Measurements from ENCODE around the gene ARHGAP15. TPM values are rescaled to one million over a fixed set of nuclear protein-coding genes. Genes with fewer than 3 reads are reported as not detected.

ARHGAP15 gene
- total RNA-seq, 4 donors from 2014 or later = 0.80 to 53.1 (median 12.7) TPM

GRCh38 chr2:143177096-143177786, 48.0 kb downstream of the ARHGAP15 start:
- no peaks in the 10 kb centered on the region for H3K27me3 ChIP-seq
- intact Hi-C loops (cut with DNase I; ENCODE audit: low total_unique reads) = no loop called here
- DNase-seq = no peak
- H3K9me3 ChIP-seq = no peaks in the 10 kb centered on the region
- peak overlapping the region in 3 of 4 donors; percentile 10 to 40 (median 28) for H3K27ac ChIP-seq
- no peak for TF ChIP-seq EP300 (IDR thresholded peaks at IDR 0.05; ENCODE audit: low read depth)
- no peak for TF ChIP-seq POLR2A (IDR thresholded peaks at IDR 0.05)
- no peak for TF ChIP-seq POLR2AphosphoS5 (IDR thresholded peaks at IDR 0.05)
- TF ChIP-seq CTCF (IDR thresholded peaks at IDR 0.05) = no peak
- no peaks in the 10 kb centered on the region for H3K4me1 ChIP-seq
- in situ Hi-C loops (cut with MboI; ENCODE audit: low pct_ligation_motif_present in 1 of 4, low pct_unique_long_range_greater_than_20kb in 1 of 4, low sequenced_read_pairs in 3 of 4) = no loop called here
- peak overlapping the region in 1 of 4 donors; percentile 14 for H3K4me3 ChIP-seq
- WGBS, 2 donors (ENCODE audit: low coverage in 1 of 2) = 35 to 54% methylated on average over 5 of the region's 5 CpGs
- no peaks in the 10 kb centered on the region for H3K36me3 ChIP-seq

- Histone ChIP-seq H3K27ac (no peak overlapping the region), H3K9me3 (no peaks in the 10 kb centered on the region), H3K36me3 (no peaks in the 10 kb centered on the region), H3K4me3 (no peak overlapping the region), H3K4me1 (no peaks in the 10 kb centered on the region), H3K27me3 (no peaks in the 10 kb centered on the region)
- in situ Hi-C loops (cut with MboI; ENCODE audit: low pct_ligation_motif_present in 1 of 4, low pct_unique_long_range_greater_than_20kb in 1 of 4, low sequenced_read_pairs in 3 of 4) (no loop called here), intact Hi-C loops (cut with DNase I; ENCODE audit: low total_unique reads) (no loop called here)
- no peak for DNase-seq
- TF ChIP-seq CTCF (IDR thresholded peaks at IDR 0.05) = no peak
- TF ChIP-seq EP300 (IDR thresholded peaks at IDR 0.05; ENCODE audit: low read depth) = no peak
- TF ChIP-seq POLR2AphosphoS5 (IDR thresholded peaks at IDR 0.05) = no peak
- no peak for TF ChIP-seq POLR2A (IDR thresholded peaks at IDR 0.05)
Observed at GRCh38 chr2:143181494-143181893, 52.3 kb downstream of the ARHGAP15 start.

- in situ Hi-C loops (cut with MboI; ENCODE audit: low pct_ligation_motif_present in 1 of 4, low pct_unique_long_range_greater_than_20kb in 1 of 4, low sequenced_read_pairs in 3 of 4) = no loop called here
- H3K36me3 ChIP-seq = no peaks in the 10 kb centered on the region
- WGBS, 2 donors (ENCODE audit: low coverage in 1 of 2) = 94% methylated on average over 2 of the region's 2 CpGs
- intact Hi-C loops (cut with DNase I; ENCODE audit: low total_unique reads) = no loop called here
- H3K4me1 ChIP-seq = no peaks in the 10 kb centered on the region
- H3K27ac ChIP-seq = no peak overlapping the region
- H3K9me3 ChIP-seq = no peaks in the 10 kb centered on the region
- no peak overlapping the region for H3K4me3 ChIP-seq
- TF ChIP-seq CTCF (IDR thresholded peaks at IDR 0.05) = no peak
- TF ChIP-seq POLR2AphosphoS5 (IDR thresholded peaks at IDR 0.05) = no peak
- no peak for TF ChIP-seq EP300 (IDR thresholded peaks at IDR 0.05; ENCODE audit: low read depth)
- no peak for TF ChIP-seq POLR2A (IDR thresholded peaks at IDR 0.05)
- H3K27me3 ChIP-seq = no peaks in the 10 kb centered on the region
- no peak for DNase-seq
Observed at GRCh38 chr2:143182649-143183048, 53.4 kb downstream of the ARHGAP15 start.

- Histone ChIP-seq H3K4me1 (no peaks in the 10 kb centered on the region), H3K36me3 (no peaks in the 10 kb centered on the region), H3K27me3 (no peaks in the 10 kb centered on the region), H3K9me3 (no peaks in the 10 kb centered on the region), H3K4me3 (no peak overlapping the region), H3K27ac (no peak overlapping the region)
- intact Hi-C loops (cut with DNase I; ENCODE audit: low total_unique reads) = no loop called here
- TF ChIP-seq POLR2A (IDR thresholded peaks at IDR 0.05) = no peak
- TF ChIP-seq EP300 (IDR thresholded peaks at IDR 0.05; ENCODE audit: low read depth) = no peak
- no peak for TF ChIP-seq POLR2AphosphoS5 (IDR thresholded peaks at IDR 0.05)
- TF ChIP-seq CTCF (IDR thresholded peaks at IDR 0.05) = no peak
- in situ Hi-C loops (cut with MboI; ENCODE audit: low pct_ligation_motif_present in 1 of 4, low pct_unique_long_range_greater_than_20kb in 1 of 4, low sequenced_read_pairs in 3 of 4) = no loop called here
- no peak for DNase-seq
- WGBS, 2 donors (ENCODE audit: low coverage in 1 of 2) = 72 to 79% methylated on average over 5 of the region's 5 CpGs
Observed at GRCh38 chr2:143183804-143184463, 54.7 kb downstream of the ARHGAP15 start.

Measured in transverse colon (tissue), 4 donors.